Endothelial cell of umbilical vein (primary cell): ENCODE data around the gene UST. TPM values are rescaled to one million over a fixed set of nuclear protein-coding genes. Genes with fewer than 3 reads are reported as not detected.

Experiments used
- BruUV-seq: library from RNA; stranded (reverse); fragments of 400-500 nt; replicated peaks from 2 replicates; lab custom pipeline; 2021; lab: Mats Ljungman, UMichigan
- CTCF ChIA-PET: fragments of 300-600, 350-600 bp; sonication (Branson Sonifier 250); formaldehyde crosslinking; loops from one replicate; lab custom pipeline; 2021; ENCODE audit warnings: antibody characterized with exemption, inconsistent platforms; lab: Charles Lee
- POLR2A ChIA-PET: fragments of 300-600, 350-600 bp; sonication (Branson Sonifier 250); formaldehyde crosslinking; loops from one replicate; lab custom pipeline; 2021; ENCODE audit warnings: antibody characterized with exemption, inconsistent platforms; lab: Charles Lee
- DNase-seq: peaks from one replicate; pipeline ENCODE4 v3.0.0-alpha.2; 2011; ENCODE audit warnings: low read depth, low spot score
- FAIRE-seq: peaks from 2 replicates; lab custom pipeline; 2011; peaks lifted over from hg19 to GRCh38; lab: Jason Lieb, UNC
- H2AFZ ChIP-seq: 2 replicates; pipeline ENCODE4 v1.6.0; 2012; ENCODE audit warnings: low read depth, low read length, control low read depth, inconsistent platforms
- H3K27ac ChIP-seq: 2 replicates; pipeline ENCODE4 v1.5.1; 2011; ENCODE audit warnings: low read depth, mild to moderate bottlenecking, control low read depth, low read length, moderate library complexity; ENCODE audit not compliant: insufficient read depth
- H3K27me3 ChIP-seq, 2 experiments: 2 replicates each; pipeline versions ENCODE4 v1.6.0 to v1.6.1; 2011; ENCODE audit warnings: low read length in 2 of 2, mixed read lengths in 1 of 2; ENCODE audit not compliant: control insufficient read depth in 2 of 2, insufficient read depth in 2 of 2
- H3K36me3 ChIP-seq, 2 experiments: 2 replicates in 1 of 2; 3 replicates in 1 of 2; pipeline ENCODE4 v1.5.1; 2011; ENCODE audit warnings: low read length in 2 of 2, mild to moderate bottlenecking in 1 of 2, moderate library complexity in 1 of 2; ENCODE audit not compliant: control insufficient read depth in 2 of 2, insufficient read depth in 2 of 2; ENCODE audit errors: extremely low read depth in 1 of 2
- H3K4me1 ChIP-seq: 3 replicates; pipeline ENCODE4 v1.5.1; 2011; ENCODE audit warnings: mild to moderate bottlenecking, low read length; ENCODE audit not compliant: control insufficient read depth, insufficient read depth; ENCODE audit errors: extremely low read depth
- H3K4me2 ChIP-seq: 2 replicates; pipeline ENCODE4 v1.6.1; 2011; ENCODE audit warnings: low read length, control low read depth, mixed read lengths; ENCODE audit not compliant: insufficient read depth
- H3K4me3 ChIP-seq, 3 experiments: fragments of 200-600 bp in 1 of 3; sonication (generic), shearing (Covaris generic) in 1 of 3; replicated peaks in 1 of 3; 2 replicates each; pipeline ENCODE4 v1.5.1; 2011 to 2016; ENCODE audit warnings: control low read depth in 3 of 3, low read length in 3 of 3, mild to moderate bottlenecking in 2 of 3, inconsistent platforms in 1 of 3, low read depth in 1 of 3, moderate library complexity in 1 of 3; ENCODE audit not compliant: insufficient read depth in 1 of 3
- H3K79me2 ChIP-seq: 2 replicates; pipeline ENCODE4 v1.6.0; 2012; ENCODE audit warnings: low read length, inconsistent platforms; ENCODE audit not compliant: control insufficient read depth, insufficient read depth
- H3K9ac ChIP-seq: replicated peaks from 2 replicates; pipeline ENCODE3; 2011; ENCODE audit warnings: low read length, control low read depth; ENCODE audit not compliant: insufficient read depth; ENCODE audit errors: extremely low read depth
- H3K9me1 ChIP-seq: replicated peaks from 3 replicates; pipeline ENCODE4 v1.6.0; 2011; ENCODE audit warnings: mild to moderate bottlenecking, low read length; ENCODE audit not compliant: control insufficient read depth, insufficient read depth; ENCODE audit errors: extremely low read depth
- H3K9me3 ChIP-seq: replicated peaks from 2 replicates; pipeline ENCODE4 v1.5.1; 2012; ENCODE audit warnings: low read length, inconsistent platforms; ENCODE audit not compliant: control insufficient read depth, insufficient read depth
- H4K20me1 ChIP-seq: replicated peaks from 2 replicates; pipeline ENCODE3; 2011; ENCODE audit warnings: mild to moderate bottlenecking, low read length; ENCODE audit not compliant: control insufficient read depth, insufficient read depth; ENCODE audit errors: extremely low read depth
- CTCF ChIP-seq, 2 donors: IDR thresholded peaks; 1 replicate in 1 of 2; 2 replicates in 1 of 2; pipeline ENCODE4 v1.5.1; 2011; ENCODE audit warnings: low read length in 2 of 2, mild to moderate bottlenecking in 2 of 2, moderate library complexity in 2 of 2, control low read depth in 1 of 2, inconsistent platforms in 1 of 2, low read depth in 1 of 2; ENCODE audit not compliant: insufficient read depth in 1 of 2; ENCODE audit errors: extremely low read depth in 1 of 2
- EZH2 ChIP-seq: IDR thresholded peaks from 2 replicates; pipeline ENCODE4 v1.6.1; 2012; ENCODE audit warnings: borderline replicate concordance, low read depth, mild to moderate bottlenecking, moderate library complexity, low read length, inconsistent platforms; ENCODE audit not compliant: severe bottlenecking
- FOS ChIP-seq: IDR thresholded peaks from 2 replicates; pipeline ENCODE4 v1.6.1; 2011; ENCODE audit warnings: mild to moderate bottlenecking, low read length, moderate library complexity, borderline replicate concordance; ENCODE audit not compliant: insufficient read depth
- GATA2 ChIP-seq: IDR thresholded peaks from 2 replicates; pipeline ENCODE4 v1.7.0; 2011; ENCODE audit warnings: low read depth, mild to moderate bottlenecking, moderate library complexity, mixed read lengths, low read length; ENCODE audit not compliant: insufficient read length, insufficient read depth
- MAX ChIP-seq: IDR thresholded peaks from 2 replicates; pipeline ENCODE4 v1.6.1; 2011; ENCODE audit not compliant: insufficient read depth, insufficient read length
- MYC ChIP-seq: IDR thresholded peaks from one replicate; pipeline ENCODE4 v1.6.1; 2011; ENCODE audit warnings: mild to moderate bottlenecking, low read depth, low read length
- POLR2A ChIP-seq: IDR thresholded peaks from 2 replicates; pipeline ENCODE4 v1.6.1; 2012; ENCODE audit warnings: low read depth, mild to moderate bottlenecking, control low read depth, low read length
- dilution Hi-C: fragments of 300-500 bp; cut with MboI; formaldehyde crosslinking; loops from one replicate; pipeline ENCODE4 v1.15.0; 2019; ENCODE audit warnings: low sequenced_read_pairs; ENCODE audit not compliant: extremely low pct_ligation_motif_present
- intact Hi-C: fragments of 100-400 bp; cut with micrococcal nuclease; formaldehyde crosslinking; loops from one replicate; pipeline ENCODE4 v1.10.0; 2022
- polyA plus RNA-seq, 4 experiments: library from polyadenylated mRNA; depleted of rRNA in 3 of 4; stranded (reverse) in 3 of 4; unstranded in 1 of 4; fragments of >200 nt; gene quantifications; 2 replicates each; pipeline versions ENCODE4 v1.2.1 to v1.2.3, GENCODE V29; 2011 to 2012; ENCODE audit warnings: missing spikeins in 1 of 4
- total RNA-seq: library from RNA; stranded (reverse); gene quantifications from 2 replicates; pipeline ENCODE4 v1.2.3, GENCODE V29; 2021

UST gene
- total and polyA plus RNA-seq, 2 donors (not counting 3 experiments of a cell fraction or from before 2014, with no cell fraction given): 0.26 to 0.84 TPM

- POLR2A ChIA-PET: no interaction called here
- Histone ChIP-seq H3K9me1 (no peaks in the 10 kb centered on the region), H3K27ac (no peak overlapping the region), H2AFZ (no peak overlapping the region), H3K9ac (no peak overlapping the region), H3K79me2 (no peaks in the 10 kb centered on the region), H3K4me1 (no peaks in the 10 kb centered on the region), H3K36me3 (no peaks in the 10 kb centered on the region), H3K27me3 (peaks cover 0 to 3% of the 10 kb centered on the region in 2 experiments), H3K9me3 (no peaks in the 10 kb centered on the region), H3K4me2 (no peak overlapping the region), H3K4me3 (no peak overlapping the region), H4K20me1 (no peaks in the 10 kb centered on the region)
- no TSS peak for BruUV-seq
- CTCF ChIA-PET: no interaction called here
- dilution Hi-C loops: no loop called here
- no peak for DNase-seq
- intact Hi-C loops: no loop called here
- TF ChIP-seq CTCF (IDR thresholded peaks at IDR 0.05; ENCODE audit: extremely low read depth in 1 of 2, insufficient read depth in 1 of 2, low read depth in 1 of 2, low read length in 2 of 2) (no peak), EZH2 (no peak), FOS (no peak), MAX (no peak), MYC (no peak), POLR2A (no peak), GATA2 (no peak)
- no peak for FAIRE-seq
These were observed 73.0 kb downstream of the UST start for GRCh38 chr6:148819852-148820251.
